ENCODE results near the gene COL6A3.
"Not testable (repeated sequence)": the region's sequence is repeated elsewhere in the genome, so short reads cannot be mapped to it uniquely, and the experiment has no call there.

Gene COL6A3

GRCh38 chr2:237374284-237375060 is 39.5 kb downstream of the COL6A3 start:
- no peak for DNase-seq

GRCh38 chr2:237371856-237372255 is 42.1 kb downstream of the COL6A3 start:
- no peak for DNase-seq

- DNase-seq = no peak
These were observed 48.3 kb downstream of the COL6A3 start for GRCh38 chr2:237365671-237366070.

- DNase-seq = no peak
These were observed 49.3 kb downstream of the COL6A3 start for GRCh38 chr2:237364655-237365054.

- no peak for DNase-seq
These were observed 52.6 kb downstream of the COL6A3 start for GRCh38 chr2:237361194-237362004.

- no peak for DNase-seq
These were observed 53.8 kb downstream of the COL6A3 start for GRCh38 chr2:237359894-237360780.

GRCh38 chr2:237359518-237359840 is 54.5 kb downstream of the COL6A3 start:
- no peak for DNase-seq

GRCh38 chr2:237358721-237359517 is 55.0 kb downstream of the COL6A3 start:
- DNase-seq = no peak

- no peak for DNase-seq
These were observed 58.3 kb downstream of the COL6A3 start for GRCh38 chr2:237355701-237356100.

GRCh38 chr2:237354892-237355291 is 59.1 kb downstream of the COL6A3 start:
- DNase-seq = no peak

- not testable (repeated sequence) for DNase-seq
These were observed 59.8 kb downstream of the COL6A3 start for GRCh38 chr2:237354172-237354571.

- no peak for DNase-seq
These were observed 60.7 kb downstream of the COL6A3 start for GRCh38 chr2:237353215-237353614.

- no peak for DNase-seq
These were observed 61.6 kb downstream of the COL6A3 start for GRCh38 chr2:237352279-237352845.

GRCh38 chr2:237351796-237352195 is 62.2 kb downstream of the COL6A3 start:
- no peak for DNase-seq

- DNase-seq = no peak
These were observed 62.9 kb downstream of the COL6A3 start for GRCh38 chr2:237351046-237351445.

GRCh38 chr2:237350597-237350996 is 63.4 kb downstream of the COL6A3 start:
- DNase-seq = no peak

GRCh38 chr2:237350070-237350469 is 63.9 kb downstream of the COL6A3 start:
- no peak for DNase-seq

- DNase-seq = no peak
These were observed 65.6 kb downstream of the COL6A3 start for GRCh38 chr2:237348281-237348865.

GRCh38 chr2:237345891-237346640 is 67.9 kb downstream of the COL6A3 start:
- DNase-seq = no peak

GRCh38 chr2:237345411-237345810 is 68.6 kb downstream of the COL6A3 start:
- DNase-seq = no peak

- DNase-seq = no peak
These were observed 69.0 kb downstream of the COL6A3 start for GRCh38 chr2:237344942-237345341.

All from activated naive CD4-positive, alpha-beta T cell treated with anti-CD3 and anti-CD28 coated beads, Interleukin-2, amount 50 U/mL, for 16 hours (primary cell).